NCI-H187 treated with DMSO at 0.1 percent for 48 hours (cell line): ENCODE measurements around the gene LMNA.

Experiments used
- DNase-seq: peaks from one replicate; lab custom pipeline; 2025; lab: John Stamatoyannopoulos, UW

LMNA gene

GRCh38 chr1:156143765-156144489 is 29.4 kb downstream of the LMNA start:
- no peak for DNase-seq

DNA sequence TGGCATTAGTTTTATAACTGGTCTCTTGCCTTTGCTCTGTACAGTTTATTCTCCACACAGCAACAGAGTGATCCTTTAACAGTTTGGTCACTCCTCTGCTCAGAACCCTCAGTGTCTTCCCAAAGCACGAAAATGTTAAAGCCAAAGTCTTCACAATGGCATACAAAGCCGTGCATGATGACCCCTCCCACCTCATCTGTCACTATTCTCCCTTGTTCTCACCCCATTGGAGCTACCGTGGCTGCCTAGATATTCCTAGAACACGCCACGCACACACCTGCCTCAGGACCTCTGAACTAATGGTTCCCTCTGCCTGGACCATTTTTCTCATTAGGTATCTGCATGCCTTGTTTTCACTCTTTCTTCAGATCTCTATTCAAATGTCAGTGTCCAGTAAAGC is 30.2 kb downstream of the LMNA start:
- DNase-seq, result no peak

- no peak for DNase-seq
These were observed 31.1 kb downstream of the LMNA start for GRCh38 chr1:156145650-156146019.

DNA sequence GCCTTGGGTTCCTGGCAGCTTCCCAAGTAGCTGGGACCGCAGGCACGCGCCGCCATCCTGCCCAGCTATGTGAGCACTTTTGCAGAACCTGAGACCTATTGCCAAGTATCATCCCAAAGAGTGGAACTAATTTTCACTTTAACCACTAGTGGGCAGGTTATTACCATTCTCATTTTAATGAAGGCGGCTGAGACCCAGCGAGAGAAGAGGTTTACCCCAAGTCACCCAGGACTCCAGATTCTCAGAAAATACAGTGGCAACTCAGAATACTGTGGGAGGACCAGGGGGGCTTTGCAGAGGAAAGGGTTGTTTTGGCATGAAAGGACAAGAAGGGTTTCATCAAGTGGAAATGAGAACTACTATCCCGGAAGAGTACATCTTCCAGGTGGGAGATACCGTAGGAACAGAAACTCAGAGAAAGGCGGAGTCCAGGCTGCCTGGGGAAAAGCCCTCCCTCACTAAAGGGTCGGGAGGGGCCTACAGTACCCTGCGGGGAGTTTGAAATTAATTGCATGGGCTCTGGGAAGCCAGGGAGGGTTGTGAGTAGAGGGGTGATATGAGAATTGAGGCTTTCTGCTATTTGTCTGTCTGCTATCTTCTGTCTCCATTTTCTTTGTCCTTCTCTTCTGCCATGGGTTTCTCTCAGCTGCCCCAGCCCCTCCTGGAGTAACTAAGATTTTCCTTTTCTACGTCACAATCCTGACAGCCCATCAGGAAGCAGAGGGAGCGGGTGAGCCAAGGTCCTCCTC is 31.7 kb downstream of the LMNA start:
- DNase-seq, result peak; percentile 92

DNA sequence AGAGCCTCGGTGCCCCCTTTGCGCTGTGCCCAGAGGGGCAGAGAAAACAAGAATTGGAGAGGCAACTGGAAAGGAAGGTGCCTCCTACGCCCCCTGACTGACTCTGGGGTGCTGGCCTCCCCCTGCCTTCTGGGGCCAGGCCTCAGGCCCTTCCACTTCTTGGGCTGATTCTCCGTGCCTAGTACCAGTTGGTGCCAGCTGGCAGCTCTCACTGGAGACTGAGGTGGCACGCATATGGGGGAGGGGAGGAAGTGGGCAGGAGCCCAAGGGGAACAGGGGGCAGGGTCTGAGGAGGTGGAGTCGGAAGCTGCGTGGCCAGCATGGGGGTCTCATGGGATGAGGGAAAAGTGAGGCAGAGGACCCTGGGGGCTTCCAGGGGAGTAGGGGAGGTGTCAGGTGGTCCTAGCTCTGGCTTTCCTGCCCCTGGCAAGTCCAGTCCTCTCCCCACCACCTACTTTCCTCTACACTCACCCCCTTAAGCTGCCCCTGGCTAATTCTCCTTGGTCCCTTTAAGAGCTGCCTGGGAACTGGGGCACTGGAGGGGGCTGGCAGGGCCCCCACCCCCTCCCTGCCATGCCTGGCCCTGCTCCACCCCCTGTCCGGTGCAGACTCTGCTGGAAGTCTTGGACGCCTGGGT is 32.4 kb downstream of the LMNA start:
- no peak for DNase-seq

- no peak for DNase-seq
These were observed 33.7 kb downstream of the LMNA start for GRCh38 chr1:156148216-156148615.

DNA sequence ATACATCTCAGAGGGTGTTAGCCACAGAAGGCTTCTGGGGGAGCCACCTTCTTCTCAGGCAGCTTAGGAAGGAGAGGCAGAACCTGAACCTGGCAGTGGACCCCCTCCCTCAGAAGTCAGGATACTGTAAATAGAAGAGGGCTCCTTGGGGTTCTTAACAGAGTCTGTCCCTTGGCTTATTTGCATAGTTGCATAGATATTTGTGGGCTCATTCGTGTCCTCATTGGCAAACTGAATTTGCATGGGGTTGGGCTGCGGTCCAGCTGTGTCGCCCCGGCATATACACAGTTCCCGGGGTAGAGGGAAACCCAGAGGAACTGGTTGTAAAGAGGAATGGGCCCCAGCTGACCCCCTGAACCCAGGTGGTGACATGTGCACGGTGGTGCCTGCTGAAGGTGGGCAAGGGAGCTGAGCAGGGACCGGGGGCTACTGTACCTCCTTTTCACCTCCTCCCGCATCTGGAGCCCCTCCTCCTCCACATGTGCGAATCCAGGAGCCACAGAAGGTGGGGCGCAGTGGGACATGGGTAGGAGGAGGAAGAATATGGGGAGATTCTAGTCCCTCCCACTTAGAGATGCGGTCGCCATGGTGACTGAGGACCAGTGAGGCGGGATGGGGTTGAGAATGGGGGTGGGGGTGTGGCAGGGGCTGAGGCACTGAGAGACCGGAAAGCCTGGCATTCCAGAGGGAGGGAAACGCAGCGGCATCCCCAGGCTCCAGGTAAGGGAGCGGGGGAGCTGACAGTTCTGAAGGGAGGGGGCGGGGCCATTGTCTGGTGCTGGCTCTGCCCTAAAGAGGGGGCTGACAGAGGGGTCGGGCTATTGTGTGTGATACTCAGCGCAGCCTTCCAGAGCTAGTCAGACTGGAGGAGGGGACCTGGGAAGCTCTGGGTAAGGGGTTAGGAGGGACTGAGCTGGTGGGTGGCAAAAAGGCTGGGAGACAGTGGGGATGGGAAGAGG is 35.1 kb downstream of the LMNA start:
- DNase-seq, result no peak

DNA sequence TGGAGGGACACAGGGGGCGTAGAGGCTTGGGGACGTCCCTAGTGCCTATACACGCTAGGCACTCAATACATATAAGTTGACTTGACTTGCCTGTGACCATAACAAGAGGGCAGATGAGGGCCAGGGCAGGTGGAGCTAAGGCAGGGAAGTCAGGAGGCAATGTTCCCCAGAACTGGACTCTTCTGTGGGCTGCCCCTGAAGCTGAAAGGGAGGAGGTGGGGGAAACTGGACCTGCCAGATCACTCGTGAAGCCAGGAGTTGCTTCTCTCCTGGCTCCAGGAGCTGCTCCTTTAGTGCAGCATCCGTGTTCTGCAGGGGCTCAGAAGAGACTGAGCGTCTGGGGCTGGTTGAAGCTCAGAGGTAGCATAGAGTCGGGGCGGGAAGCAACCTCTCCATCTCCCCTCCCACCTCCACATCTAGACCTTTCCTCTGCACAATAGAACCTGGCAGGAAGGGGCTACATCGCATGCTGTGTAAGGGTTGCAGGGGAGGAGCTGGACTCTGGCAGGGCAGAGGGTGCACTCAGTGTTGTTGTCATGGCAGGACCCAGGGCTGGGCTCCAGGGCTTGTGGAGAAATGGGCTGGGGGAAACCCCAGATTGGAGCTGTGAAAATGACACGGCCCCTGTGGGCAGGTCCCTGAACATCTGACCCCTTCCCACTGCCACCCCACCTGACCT is 36.0 kb downstream of the LMNA start:
- DNase-seq, result no peak

DNA sequence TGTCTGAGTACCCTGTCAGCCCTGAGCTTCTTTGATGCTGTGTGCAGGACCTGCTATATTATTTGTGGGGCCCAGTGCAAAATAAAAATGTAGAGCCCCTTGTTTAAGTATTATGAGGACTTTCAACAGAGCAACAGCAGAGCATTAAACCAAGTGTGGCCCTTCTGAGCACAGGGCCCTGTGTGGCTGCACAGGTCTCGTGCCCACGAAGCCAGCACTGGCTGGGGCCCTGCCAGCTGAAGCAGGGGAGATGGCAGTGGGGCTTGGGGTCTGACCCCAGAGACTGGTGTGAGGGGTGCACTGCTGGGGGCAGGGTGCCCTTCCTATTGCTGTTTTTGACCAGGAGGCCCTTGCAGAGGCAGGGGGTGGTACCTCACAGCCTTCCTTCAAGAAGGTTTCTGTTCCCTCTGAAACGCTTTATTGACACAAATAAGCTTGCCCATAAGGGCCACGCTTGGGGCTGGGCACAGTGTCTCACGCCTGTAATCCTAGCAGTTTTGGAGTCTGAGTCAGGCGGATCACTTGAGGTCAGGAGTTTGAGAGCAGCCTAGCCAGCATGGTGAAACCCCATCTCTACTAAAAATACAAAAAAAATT is 36.7 kb downstream of the LMNA start:
- no peak for DNase-seq

- DNase-seq, result no peak
These were observed 38.1 kb downstream of the LMNA start for GRCh38 chr1:156152628-156153027.

- no peak for DNase-seq
These were observed 38.9 kb downstream of the LMNA start, which contains the start of gene SEMA4A for GRCh38 chr1:156153362-156153761. SEMA4A (plus strand) TSS chr1:156153585; CDS start chr1:156154579, 994 bp downstream.

DNA sequence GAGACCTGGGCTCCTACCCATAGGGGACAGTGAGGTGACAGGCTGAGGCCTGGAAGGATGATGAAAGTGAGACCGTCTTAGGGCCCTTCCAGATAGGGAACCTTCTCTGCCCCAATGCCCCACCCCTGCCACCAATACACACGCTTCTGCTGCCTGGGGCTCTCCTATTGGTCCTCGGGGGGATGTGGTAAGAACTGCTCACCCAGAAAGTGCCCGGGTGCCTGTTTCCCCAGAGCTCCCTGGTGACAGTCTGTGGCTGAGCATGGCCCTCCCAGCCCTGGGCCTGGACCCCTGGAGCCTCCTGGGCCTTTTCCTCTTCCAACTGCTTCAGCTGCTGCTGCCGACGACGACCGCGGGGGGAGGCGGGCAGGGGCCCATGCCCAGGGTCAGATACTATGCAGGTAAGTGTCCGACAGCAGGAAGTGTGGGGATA is 39.8 kb downstream of the LMNA start:
- no peak for DNase-seq

DNA sequence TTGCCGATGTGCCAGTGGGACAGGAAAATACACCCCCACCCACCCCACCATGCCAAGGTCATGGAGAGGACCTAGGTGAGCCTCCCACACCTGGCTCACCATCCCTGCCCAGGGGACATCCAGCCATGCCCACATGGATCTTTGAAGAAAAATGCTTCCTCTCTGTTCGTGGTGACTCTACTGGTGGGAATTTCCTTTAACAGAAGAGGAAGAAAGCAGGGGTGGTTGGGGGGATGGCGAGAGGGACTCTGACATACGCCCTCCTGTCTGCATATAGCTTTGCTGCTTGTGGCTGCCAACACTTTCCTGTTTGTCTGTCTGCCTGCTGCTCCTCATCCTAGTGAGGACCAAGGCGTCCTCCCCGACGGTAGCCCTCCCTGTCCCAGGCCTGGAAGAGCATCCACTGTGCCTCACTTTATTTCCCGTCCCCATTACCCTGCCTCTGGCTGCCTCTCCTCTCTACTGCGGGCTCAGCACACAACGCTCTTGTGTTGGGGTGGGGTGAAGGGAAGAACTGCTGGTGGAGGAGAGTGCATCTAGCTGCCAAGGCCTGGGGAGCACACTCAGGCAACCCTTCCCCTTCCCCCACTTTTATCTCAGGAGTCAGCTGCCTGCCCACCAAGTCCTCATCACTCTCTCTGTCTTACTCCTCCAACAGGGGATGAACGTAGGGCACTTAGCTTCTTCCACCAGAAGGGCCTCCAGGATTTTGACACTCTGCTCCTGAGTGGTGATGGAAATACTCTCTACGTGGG is 41.4 kb downstream of the LMNA start:
- DNase-seq, result no peak

DNA sequence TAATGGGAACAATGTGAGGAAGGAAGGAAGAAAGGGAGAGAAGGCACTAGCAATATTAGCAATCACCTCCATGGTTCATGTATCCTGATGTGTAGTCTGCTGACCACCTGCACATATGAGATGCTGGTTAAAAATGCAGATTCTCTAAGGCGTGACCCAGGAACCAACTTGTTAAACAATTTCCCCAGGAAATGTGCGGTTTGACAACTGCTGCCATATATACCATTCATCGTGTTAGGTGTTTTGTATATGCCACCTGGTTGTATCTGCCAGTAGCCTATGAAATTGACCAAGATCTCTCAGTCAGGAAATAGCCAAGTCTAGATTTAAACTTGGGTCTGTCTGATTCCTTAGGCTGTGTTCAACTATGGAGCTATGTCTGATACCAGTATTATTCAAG is 43.0 kb downstream of the LMNA start:
- DNase-seq, result no peak

- no peak for DNase-seq
These were observed 43.5 kb downstream of the LMNA start for GRCh38 chr1:156157966-156158365.

- DNase-seq, result no peak
These were observed 45.7 kb downstream of the LMNA start for GRCh38 chr1:156160000-156160742.

- DNase-seq, result peak; percentile 72
These were observed 46.2 kb downstream of the LMNA start for GRCh38 chr1:156160743-156161171.

GRCh38 chr1:156162430-156163037 is 48.0 kb downstream of the LMNA start:
- DNase-seq, result no peak

GRCh38 chr1:156163712-156164111 is 49.2 kb downstream of the LMNA start:
- no peak for DNase-seq
